ENCODE data around the gene USF2. TPM values are rescaled to one million over a fixed set of nuclear protein-coding genes. Genes with fewer than 3 reads are reported as not detected.
A peak's percentile ranks its signal among the peaks of the same experiment; 100 is the strongest.

The USF2 gene
- total and polyA plus RNA-seq, 7 donors, result 72.8 to 120 (median 98.3) TPM

DNA sequence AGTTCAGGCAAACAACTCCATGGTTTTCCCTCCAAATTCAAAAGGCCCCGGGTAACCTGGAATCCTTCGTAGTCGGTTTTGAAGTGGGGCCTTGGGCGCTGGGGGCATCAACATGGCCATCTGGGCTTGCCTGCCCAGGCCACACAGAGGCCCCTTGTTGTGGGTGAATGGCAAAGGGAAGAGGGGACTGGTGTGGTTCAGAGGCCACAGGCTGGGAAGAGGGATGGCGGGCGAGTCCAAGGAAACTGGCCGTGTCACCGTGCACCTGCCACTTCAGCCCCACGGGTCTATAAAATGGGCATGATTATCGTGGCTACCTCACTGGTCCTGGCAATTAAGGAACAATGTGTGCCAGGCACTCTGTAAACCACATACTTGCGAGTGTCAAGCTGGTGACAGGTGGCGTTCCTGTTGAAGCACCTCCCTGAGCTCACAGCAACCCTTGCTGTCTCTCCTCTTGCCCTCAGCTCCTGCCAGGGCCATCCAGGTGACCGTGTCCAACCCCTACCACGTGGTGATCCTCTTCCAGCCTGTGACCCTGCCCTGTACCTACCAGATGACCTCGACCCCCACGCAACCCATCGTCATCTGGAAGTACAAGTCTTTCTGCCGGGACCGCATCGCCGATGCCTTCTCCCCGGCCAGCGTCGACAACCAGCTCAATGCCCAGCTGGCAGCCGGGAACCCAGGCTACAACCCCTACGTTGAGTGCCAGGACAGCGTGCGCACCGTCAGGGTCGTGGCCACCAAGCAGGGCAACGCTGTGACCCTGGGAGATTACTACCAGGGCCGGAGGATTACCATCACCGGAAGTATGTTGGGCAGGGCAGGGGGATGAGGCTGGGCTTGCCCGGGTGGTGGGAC lies 18.7 kb upstream of the USF2 start:
- H3K4me3 ChIP-seq, result peak overlapping the region in 1 of 4 donors; percentile 36
- H3K4me1 ChIP-seq, result peaks cover 0 to 18% (median 7%) of the 10 kb centered on the region in 4 donors
- WGBS, 2 donors, result 66 to 82% methylated on average over 34 of the region's 34 CpGs
- intact Hi-C loops (cut with DNase I), result no loop called here
- TF ChIP-seq POLR2A (IDR thresholded peaks at IDR 0.05) (no peak), EP300 (IDR thresholded peaks at IDR 0.05) (no peak), POLR2AphosphoS5 (IDR thresholded peaks at IDR 0.05) (no peak), CTCF (IDR thresholded peaks at IDR 0.05) (no peak)
- no peaks in the 10 kb centered on the region for H3K36me3 ChIP-seq
- H3K27me3 ChIP-seq, result peaks cover 17 to 83% (median 45%) of the 10 kb centered on the region in 3 donors
- H3K9me3 ChIP-seq, result no peaks in the 10 kb centered on the region
- H3K27ac ChIP-seq, result no peak overlapping the region
- DNase-seq, result peak; percentile 57

DNA sequence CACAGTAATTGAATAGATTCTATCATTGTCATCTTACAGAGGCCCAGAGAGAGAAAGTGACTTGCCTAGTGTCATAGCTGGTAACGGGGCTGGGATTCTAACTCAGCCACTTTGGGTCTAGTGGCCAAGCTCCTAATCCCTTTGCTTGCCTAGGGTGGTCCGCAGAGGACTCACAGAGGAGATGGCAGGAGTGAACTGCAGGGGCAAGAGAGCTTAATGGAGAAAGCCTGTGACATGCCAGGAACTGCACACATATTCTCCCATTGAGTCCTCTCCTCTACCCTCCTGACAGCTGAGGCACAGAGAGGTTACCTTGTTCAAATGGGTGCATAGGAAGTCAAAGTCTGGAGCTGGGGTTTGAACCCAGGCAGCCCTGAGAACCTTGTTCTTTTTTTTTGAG lies 17.3 kb upstream of the USF2 start:
- DNase-seq, result no peak
- WGBS, 2 donors, result 91% methylated on average over 2 of the region's 2 CpGs
- TF ChIP-seq POLR2AphosphoS5 (IDR thresholded peaks at IDR 0.05) (no peak), CTCF (IDR thresholded peaks at IDR 0.05) (no peak), EP300 (IDR thresholded peaks at IDR 0.05) (no peak), POLR2A (IDR thresholded peaks at IDR 0.05) (no peak)
- Histone ChIP-seq H3K4me3 (no peak overlapping the region), H3K27me3 (peaks cover 17 to 84% (median 50%) of the 10 kb centered on the region in 3 donors), H3K4me1 (peaks cover 0 to 18% (median 7%) of the 10 kb centered on the region in 4 donors), H3K9me3 (no peaks in the 10 kb centered on the region), H3K36me3 (no peaks in the 10 kb centered on the region), H3K27ac (no peak overlapping the region)
- intact Hi-C loops (cut with DNase I), result no loop called here

GRCh38 chr19:35253316-35254286 lies 15.2 kb upstream of the USF2 start:
- WGBS, 2 donors, result 84 to 90% methylated on average over 9 of the region's 9 CpGs
- Histone ChIP-seq H3K36me3 (no peaks in the 10 kb centered on the region), H3K4me3 (no peak overlapping the region), H3K27ac (peak overlapping the region in 1 of 4 donors; percentile 60), H3K9me3 (no peaks in the 10 kb centered on the region), H3K4me1 (peaks cover 0 to 9% (median 2%) of the 10 kb centered on the region in 4 donors), H3K27me3 (peaks cover 5 to 78% (median 36%) of the 10 kb centered on the region in 3 donors)
- intact Hi-C loops (cut with DNase I), result no loop called here
- TF ChIP-seq CTCF (IDR thresholded peaks at IDR 0.05) (no peak), EP300 (IDR thresholded peaks at IDR 0.05) (no peak), POLR2AphosphoS5 (IDR thresholded peaks at IDR 0.05) (no peak)
- peak; percentile 57 for DNase-seq

DNA sequence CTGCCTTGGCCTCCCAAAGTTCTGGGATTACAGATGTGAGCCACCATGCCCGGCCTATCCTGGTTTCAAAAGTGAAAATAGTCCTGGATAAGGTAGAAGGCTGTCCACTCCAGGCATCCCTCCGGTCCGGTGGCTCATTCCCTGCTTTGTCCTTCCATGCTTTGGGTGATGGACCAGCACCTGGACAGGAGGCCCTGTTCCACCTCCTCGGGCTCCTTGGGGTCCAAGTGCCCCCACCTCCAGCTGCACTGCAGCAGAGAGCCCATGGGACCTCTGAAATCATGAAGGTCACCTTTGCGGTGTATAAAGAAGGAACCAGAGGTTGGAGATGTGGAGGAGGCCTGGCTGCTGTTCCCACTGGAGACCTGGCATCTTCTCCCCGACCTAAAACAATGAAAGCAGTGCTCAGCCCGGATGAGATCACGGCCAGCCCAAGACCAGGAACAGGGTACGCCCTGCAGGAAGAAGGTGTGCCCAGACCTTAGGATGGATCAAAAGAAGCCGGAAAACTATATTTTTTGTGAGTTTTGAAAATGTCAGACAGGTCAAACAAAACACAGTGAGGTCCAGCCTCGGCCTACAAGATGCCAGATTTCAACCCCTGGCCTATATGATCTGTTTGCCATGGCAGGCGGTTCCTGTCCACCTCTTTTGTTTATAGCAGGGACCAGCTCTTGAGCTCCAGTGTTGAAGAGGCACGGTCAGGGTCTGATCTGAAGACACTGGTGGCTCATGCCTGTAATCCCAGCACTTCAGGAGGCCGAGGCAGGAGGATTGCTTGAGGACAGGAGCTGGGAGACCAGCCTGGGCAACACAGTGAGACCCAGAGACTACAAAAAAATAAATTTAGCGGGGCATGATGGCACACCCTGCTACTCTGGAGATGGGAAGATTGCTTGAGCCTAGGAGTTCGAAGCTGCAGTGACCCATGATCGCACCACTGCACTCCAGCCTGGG lies 14.1 kb upstream of the USF2 start:
- intact Hi-C loops (cut with DNase I), result no loop called here
- Histone ChIP-seq H3K27ac (peak overlapping the region in 1 of 4 donors; percentile 60), H3K4me1 (no peaks in the 10 kb centered on the region), H3K4me3 (no peak overlapping the region), H3K27me3 (peaks cover 0 to 67% (median 26%) of the 10 kb centered on the region in 3 donors), H3K36me3 (no peaks in the 10 kb centered on the region), H3K9me3 (no peaks in the 10 kb centered on the region)
- WGBS, 2 donors, result 94 to 95% methylated on average over 17 of the region's 17 CpGs
- TF ChIP-seq POLR2AphosphoS5 (IDR thresholded peaks at IDR 0.05), result no peak
- no peak for TF ChIP-seq EP300 (IDR thresholded peaks at IDR 0.05)
- no peak for TF ChIP-seq CTCF (IDR thresholded peaks at IDR 0.05)
- no peak for TF ChIP-seq POLR2A (IDR thresholded peaks at IDR 0.05)
- DNase-seq, result peak; percentile 56
